Activated T-cell treated with anti-CD3 and anti-CD28 coated beads, Interleukin-2, amount 50 U/mL, for 48 hours (primary cell): ENCODE data around the gene PLPP1.
A peak's percentile ranks its signal among the peaks of the same experiment; 100 is the strongest.

Experiments used
- DNase-seq, 2 experiments: peaks; one replicate each; pipeline ENCODE4 v3.0.0-alpha.2; 2020

The PLPP1 gene

DNA sequence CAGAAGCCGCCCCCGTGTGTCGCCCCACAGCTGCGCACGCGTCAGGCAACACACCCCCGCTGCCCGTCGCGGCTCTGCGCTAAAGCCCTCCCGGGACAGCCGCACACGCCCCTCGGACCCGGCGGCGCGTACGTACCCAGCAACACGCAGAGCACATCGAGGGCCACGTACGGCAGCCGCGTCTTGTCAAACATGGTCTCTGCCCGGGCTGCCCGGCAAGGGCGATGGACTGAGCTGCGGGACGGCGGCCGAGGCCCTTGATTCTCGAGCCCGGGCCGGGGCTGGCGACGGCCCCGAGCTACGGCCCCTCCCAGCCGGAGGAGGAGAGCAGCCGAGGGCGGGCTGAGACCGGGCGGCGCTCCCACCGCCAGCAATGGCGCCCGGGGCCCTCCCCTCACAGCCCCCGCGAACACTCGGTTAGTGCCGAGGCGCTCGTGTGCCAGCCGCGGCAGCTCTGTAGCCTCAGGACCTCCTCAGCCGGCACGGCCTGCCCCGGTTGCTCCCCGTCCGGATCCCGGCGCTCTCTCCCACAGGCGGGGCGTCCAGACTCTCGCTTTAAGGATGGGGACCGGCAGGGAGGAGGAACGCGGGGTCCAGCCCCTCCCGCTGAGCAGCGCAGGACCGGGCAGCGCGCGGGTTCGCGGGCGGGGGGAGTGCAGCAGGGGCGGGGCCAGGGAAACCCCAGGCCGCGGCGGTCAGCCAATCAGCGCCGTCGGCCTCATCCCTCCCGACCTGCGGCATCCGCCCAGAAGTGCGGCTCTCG is at the start of gene PLPP1:
TSS of gene PLPP1 (minus strand) at position 529 of the 763 bp plus-strand sequence. CDS start at position 194, 335 bp downstream.
- peak; percentile 89 to 92 for DNase-seq

DNA sequence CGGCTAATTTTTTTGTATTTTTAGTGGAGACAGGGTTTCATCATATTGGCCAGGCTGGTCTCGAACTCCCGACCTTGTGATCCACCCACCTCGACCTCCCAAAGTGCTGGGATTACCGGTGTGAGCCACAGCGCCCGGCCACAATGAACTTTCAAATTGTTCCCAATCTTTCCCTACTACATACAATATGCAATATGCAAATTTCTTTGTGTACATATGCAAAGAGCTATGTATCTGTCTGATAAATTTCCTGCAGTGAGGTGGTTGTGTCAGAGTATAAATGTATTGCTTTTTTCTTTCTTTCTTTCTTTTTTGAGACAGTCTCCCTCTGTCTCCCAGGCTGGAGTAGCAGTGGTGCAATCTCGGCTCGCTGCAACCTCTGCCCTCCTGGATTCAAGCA is 48.8 kb upstream of the PLPP1 start:
- DNase-seq = no peak

- no peak for DNase-seq
These were observed 47.5 kb upstream of the PLPP1 start for GRCh38 chr5:55582256-55582655.

DNA sequence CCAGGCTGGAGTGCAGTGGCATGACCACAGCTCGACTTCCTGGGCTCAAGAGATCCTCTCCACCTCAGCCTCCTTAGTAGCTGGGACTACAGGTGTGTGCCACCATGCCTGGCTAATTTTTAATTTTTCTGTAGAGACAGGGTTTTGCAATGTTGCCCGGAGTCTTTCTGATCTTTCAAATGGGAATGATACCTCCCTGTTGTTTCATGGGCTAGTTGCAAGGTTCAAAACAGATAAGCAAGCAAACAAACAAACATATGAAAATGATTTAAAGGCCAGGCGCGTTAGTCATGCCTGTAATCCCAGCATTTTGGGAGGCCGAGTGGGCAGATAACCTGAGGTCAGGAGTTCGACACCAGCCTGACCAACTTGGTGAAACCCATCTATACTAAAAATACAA is 45.3 kb upstream of the PLPP1 start:
- DNase-seq = no peak

GRCh38 chr5:55578771-55579170 is 44.0 kb upstream of the PLPP1 start:
- DNase-seq = no peak

DNA sequence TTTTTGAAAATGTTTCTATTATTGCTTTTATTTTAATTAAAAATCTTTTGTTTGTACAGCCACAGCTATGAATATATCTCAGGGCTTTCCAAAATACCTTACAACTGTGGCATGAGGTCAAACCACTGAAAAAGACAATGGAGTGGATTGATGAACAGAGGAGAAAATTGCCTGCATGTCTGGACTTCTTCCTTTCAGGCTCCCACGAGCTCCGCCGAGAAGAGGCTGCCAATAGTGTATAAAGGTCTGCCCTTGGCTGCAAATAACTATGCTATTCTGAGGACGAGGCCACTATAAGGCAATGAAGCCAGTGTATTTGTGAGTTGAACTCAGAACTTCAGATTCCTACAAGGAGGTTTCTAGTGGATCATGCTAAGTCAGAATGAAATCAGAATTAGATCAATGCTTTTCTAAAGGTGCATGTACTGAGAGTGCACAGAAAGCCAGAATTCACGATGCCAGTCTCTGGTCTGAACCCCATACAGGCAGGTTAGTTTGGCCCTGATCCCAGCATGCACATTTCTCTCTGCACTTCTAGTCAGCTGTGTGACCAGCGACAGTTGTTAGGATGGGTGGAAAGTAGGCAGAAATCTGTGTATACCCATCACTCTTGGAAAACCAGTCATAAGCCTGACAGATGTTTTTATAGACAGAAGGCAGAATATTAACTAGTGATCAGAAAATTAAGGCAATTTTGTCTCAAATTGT is 42.7 kb upstream of the PLPP1 start:
- DNase-seq = no peak

- no peak for DNase-seq
These were observed 41.9 kb upstream of the PLPP1 start for GRCh38 chr5:55576661-55577060.

DNA sequence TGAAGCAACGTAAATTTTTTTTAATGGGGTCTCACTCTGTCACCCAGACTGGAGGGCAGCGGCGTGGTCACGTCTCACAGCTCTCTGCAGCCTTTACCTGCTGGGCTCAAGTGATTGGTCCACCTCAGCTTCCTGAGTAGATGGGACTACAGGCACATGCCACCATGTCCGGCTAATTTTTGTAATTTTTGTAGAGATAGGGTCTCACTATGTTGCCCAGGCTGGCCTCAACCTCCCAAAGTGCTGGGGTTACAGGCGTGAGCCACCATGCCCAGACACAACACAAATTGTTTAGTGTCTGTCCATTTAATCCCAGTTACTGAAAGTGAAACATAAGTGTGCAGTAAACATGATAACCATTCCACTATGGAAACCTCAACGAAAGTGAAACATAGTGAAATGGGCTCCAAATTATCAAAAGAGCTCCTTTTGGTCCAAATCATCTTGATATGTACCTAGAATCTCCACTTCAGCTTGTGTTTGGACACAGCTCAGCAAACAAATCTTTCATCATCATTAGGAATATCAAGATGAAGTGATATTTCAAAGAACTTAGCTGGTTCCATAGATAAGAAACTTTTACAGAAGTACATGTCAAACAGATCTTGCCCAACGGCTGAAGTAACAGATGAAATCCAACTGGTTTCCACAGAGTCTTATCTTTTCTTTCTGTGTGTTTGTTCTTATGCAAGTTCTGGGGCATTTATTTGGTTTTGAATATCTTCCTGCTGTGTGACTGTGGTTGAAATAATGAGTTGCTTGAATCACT is 41.2 kb upstream of the PLPP1 start:
- DNase-seq = no peak

DNA sequence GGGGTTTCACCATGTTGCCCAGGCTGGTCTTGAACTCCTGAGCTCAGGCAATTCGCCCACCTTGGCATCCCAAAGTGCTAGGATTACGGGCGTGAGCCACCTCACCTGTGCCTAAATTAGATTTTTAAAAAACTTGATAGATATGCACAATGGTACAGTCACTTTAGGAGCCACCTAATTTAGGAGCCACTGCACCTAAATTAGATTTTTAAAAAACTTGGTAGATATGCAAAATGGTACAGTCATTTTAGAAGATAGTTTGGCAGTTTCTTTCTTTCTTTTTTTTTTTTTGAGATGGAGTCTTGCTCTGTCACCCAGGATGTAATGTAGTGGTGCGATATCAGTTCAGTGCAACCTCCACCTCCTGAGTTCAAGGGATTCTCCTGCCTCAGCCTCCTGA is 37.8 kb upstream of the PLPP1 start:
- no peak for DNase-seq

- DNase-seq = no peak
These were observed 37.3 kb upstream of the PLPP1 start for GRCh38 chr5:55572020-55572419.

DNA sequence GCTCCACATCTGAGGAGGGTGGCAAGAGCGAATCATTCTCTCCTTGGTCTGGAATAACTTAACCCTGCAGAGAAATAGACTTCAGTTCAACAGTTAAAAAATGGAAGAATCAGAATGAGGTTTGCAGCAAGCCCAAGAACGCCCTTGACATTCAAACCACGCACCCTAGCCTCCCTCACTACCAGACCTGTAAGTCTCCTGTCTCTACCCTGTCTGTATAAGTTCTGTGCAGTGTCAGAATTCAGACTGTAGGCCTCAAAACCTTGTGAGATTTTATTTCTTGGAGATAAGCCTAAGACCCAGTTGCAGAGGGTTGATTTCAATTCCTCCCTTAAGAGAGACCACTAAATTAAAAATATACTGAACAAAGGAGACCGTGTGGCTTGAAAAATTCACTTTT is 35.8 kb upstream of the PLPP1 start:
- DNase-seq = no peak

DNA sequence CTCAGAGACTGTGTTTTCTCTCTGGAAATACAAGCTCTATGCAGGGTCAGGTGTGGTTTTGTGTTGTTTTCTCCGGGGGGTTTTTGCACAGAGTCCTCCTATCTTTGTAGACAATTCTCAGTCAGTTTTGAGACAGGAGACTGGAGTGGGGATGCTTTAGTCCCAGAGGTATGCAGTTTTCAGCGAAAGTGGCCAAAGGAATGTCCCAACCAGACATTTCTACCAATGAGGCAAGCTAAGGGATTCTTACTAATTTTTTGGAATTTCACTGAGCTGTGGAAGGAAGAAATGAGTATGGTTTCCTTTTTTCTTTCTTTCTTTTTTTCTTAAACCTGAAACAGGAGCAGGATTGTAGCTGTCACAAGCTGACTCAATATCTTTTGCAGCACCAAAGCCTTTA is 35.3 kb upstream of the PLPP1 start:
- no peak for DNase-seq

DNA sequence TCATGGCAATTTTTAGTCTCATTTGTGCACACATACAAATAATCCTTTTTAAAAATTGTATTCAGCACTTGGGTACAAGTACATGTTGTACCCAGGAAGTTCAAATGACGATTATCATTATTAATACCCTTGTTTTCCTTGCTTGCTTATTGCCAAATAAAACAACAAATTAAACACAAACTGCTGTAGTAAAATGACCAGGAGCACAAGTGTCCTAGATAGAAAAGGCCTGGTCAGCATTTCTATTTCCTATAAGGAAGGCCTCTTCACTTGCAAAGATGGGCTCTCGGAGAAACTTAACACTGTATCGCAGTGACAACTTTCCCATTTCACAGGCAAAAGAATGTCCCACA is 34.7 kb upstream of the PLPP1 start:
- no peak for DNase-seq

DNA sequence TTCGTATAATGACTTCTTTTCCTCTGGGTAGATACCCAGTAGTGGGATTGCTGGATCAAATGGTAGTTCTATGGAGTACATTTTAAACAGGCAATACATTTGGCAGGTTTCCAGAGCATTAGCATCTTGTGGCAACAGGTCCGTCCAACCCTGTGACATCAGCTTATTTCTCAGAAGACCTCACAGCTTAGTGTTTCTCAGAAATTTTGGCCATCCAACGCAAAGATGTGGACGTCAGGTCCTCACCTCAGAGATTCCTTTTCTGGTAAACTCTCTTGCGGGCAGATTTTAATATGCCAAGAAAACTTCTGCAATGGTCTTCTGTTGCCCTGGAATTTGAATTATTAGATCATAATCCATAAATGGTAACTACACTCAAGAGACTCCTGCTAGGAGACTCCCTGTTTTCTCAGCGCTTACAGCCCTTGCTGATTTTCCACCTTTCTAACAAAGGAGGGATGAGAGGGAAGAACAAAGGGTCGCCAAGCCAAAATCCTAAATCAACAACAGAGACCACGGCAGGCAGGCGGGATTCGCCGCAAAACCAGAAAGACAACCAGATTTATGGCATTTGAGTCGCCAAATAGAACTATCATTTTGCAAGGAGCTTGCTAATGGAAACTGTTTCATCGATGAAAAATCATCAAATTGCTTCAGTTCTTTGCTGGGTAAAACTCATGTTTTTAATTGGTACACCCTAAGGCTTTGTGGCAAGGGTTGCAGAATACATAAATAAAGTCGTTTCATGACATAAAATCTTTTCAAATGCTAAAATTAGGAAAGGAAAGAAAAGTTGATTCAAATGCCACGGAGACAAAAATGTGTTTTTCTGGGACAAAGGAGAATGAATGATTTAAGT is 34.1 kb upstream of the PLPP1 start:
- no peak for DNase-seq

- no peak for DNase-seq
These were observed 30.0 kb upstream of the PLPP1 start for GRCh38 chr5:55564721-55565120.

- DNase-seq = no peak
These were observed 23.7 kb upstream of the PLPP1 start for GRCh38 chr5:55558484-55558883.

DNA sequence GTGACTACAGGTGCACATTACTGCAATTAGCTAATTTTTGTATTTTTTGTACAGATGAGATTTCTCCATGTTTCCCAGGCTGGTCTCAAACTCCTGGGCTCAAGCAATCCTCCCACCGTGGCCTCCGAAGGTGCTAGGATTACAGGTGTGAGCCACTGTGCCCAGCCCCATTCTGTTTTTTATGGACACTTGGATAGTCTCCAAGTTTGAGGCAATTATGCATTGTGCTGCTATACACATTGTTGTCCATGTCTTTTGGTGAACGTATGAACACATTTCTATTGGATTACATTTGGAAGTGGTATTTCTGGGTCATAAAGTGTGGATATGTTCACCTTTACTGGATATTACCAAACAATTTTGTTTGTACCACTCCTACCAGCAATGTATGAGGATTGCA is 22.4 kb upstream of the PLPP1 start:
- DNase-seq = no peak

DNA sequence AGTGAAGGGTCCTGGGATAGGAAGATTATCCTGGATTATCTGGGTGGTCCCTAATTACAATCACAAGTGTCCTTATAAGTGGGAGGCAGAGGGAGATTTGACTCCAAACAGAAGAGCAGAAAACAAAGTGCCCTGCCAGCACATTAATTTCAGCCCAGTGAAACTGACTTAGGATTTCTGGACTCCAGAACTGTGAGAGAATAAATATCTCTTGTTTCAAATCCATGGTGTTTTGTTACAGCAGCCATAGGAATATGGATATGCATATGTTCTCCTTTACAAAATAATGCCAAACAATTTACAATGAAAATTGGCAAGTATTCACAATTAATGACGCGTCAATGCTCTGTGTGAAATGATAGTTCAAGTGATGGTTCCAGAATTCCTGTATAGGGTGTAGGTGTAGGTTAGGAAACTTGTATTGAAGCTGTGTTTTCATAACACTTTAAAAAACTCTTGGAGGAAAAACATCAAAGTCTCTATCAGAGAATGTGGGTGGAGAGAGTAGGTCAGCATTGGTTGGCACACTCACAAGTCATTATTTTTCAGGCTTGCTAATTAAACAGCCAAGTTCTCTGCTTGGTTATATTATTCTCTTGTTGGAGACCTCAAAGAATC is 19.9 kb upstream of the PLPP1 start:
- DNase-seq = no peak

GRCh38 chr5:55551904-55552303 is 17.1 kb upstream of the PLPP1 start:
- no peak for DNase-seq

GRCh38 chr5:55551358-55551757 is 16.6 kb upstream of the PLPP1 start:
- DNase-seq = no peak

GRCh38 chr5:55547781-55548180 is 13.0 kb upstream of the PLPP1 start:
- no peak for DNase-seq

DNA sequence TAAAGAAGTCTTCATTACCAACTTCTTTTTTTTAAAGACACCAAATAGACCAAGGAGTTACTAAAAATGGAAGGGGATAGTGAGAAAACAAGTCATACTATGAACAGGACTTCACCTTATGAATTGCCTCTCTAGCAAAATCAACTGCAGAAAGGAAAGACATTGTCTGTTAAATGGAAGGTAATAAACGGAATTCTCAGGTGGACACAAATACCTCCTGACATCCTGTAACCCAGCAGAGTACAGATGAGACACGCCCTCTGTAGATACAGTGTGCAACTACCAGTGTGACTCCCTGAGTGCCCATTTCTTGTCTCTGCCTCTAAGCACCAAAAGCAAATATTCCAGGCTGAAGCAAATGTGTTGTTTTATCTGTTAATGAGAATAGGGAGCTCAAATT is 12.2 kb upstream of the PLPP1 start:
- no peak for DNase-seq

GRCh38 chr5:55544341-55544740 is 9.6 kb upstream of the PLPP1 start:
- DNase-seq = no peak
